Mucosa of gallbladder (tissue), 1 donor: Measurements from ENCODE around the gene SPSB4. TPM values are rescaled to one million over a fixed set of nuclear protein-coding genes. Genes with fewer than 3 reads are reported as not detected.
"Not testable (repeated sequence)": the region's sequence is repeated elsewhere in the genome, so short reads cannot be mapped to it uniquely, and the experiment has no call there.

ENCODE experiments used
- DNase-seq: peaks from one replicate; pipeline ENCODE4 v3.0.0-alpha.2; 2020; ENCODE audit warnings: low spot score
- total RNA-seq: library from RNA; stranded (reverse); gene quantifications from one replicate; pipeline ENCODE4 v1.2.1, GENCODE V29; 2021
- donor health status: DM: no; HTN: no; CAD: no.

Gene SPSB4
- total RNA-seq, result 0.29 TPM

DNA sequence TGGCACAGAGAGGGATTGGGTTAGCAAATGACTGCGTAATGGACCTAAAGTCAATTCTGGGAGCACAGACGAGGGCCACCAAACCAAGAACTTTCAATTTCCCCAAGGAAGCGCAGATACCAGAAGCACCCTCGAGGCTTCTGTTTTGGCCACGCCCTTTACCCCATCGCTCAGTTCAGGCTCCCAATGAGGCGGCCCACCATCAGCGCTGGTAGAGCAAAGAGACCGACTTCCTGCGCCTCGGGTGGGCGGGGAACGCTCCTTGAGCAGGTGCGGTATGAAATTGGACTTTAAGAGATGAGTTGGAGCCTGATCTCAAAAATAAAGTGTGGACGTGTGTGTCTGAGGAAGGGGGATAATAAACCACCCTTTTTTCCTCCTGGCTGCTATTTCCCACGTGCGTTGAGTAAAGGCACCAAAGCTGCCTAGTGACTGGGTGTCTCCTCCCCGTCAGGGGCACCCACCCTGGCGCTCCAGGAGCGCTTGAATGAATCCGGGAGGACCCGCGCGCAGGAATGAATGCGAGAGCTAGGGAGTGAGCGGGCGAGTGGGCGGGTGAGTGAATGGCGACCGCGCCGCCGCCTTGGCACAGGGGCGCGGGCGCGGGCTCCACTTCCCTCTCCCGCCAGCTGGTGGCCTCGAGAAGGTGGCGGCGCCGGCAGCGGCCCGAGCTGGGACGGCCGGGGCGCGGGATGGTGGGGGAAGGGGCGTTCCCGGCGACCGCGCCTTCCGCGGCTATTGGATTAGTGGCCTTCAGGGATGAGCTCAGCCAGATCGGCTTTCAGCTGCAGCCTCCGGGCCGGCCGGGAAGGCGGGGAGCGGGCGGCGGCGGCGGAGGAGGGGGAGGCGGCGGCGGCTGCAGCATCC is at the start of gene SPSB4:
TSS of gene SPSB4 (plus strand) at position 772 of the 867 bp plus-strand sequence. CDS start 14,758 bp downstream, outside the sequence.
- no peak for DNase-seq

- DNase-seq, result no peak
Observed at GRCh38 chr3:141006344-141006743, 44.8 kb upstream of the SPSB4 start.

DNA sequence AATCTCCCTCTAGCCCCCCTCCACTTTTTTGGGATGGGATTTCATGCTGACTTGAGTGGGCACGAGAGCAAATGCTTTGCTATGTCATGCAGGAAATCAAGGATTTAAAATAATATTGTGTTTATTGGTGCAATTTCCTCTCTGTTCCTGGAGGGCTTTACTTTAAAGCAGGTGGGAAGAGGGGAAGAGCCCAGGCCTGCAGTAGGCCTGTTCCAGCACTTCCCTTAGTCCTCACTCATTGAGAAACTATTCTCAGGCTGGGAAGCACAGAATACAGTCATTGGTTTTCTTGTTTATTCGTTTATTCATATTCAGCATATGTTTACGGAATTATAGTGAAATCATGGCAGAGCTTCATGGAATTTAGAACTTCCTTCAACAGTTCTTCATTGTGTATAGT is 41.7 kb upstream of the SPSB4 start:
- no peak for DNase-seq

DNA sequence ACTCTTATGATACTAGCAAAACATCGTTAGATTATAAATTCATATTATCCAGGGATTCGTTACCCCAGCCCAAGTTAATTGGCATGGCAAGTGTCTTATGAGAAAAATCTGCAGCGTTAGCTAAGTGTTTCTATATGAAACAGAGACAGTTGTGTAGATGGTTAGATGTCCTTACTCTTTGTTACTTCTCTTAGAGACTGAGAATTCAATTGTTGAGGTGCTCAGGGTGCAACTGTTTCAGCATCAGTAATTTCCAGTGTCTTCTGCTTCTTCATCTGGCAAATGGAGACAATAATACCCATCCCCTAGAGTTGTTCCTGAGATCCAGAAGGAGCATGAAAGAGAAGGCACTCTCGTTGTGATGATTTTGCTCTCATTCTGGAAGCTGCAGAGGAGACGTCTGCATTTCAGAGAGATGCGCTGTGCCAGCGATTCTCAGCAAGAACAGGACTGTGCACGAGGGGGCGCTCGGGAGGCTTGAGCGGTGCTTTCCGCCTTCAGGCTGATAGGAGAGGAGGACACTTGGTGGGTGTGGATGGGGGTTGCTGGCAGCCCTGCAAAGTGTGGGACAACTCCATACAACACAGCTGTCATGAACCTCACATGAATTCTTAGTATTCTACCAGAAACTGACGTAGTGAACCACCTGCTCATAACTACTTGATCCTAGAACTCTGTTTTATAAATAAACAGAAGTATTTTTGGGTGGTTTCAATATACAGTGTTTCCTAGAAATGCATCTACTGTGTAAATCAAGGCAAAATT is 39.7 kb upstream of the SPSB4 start:
- peak; percentile 74 for DNase-seq

GRCh38 chr3:141011997-141012262 is 39.2 kb upstream of the SPSB4 start:
- DNase-seq, result no peak

GRCh38 chr3:141012571-141012970 is 38.6 kb upstream of the SPSB4 start:
- DNase-seq, result no peak

GRCh38 chr3:141015481-141015880 is 35.7 kb upstream of the SPSB4 start:
- DNase-seq, result no peak

GRCh38 chr3:141017366-141018322 is 33.5 kb upstream of the SPSB4 start:
- not testable (repeated sequence) for DNase-seq

GRCh38 chr3:141019244-141019643 is 31.9 kb upstream of the SPSB4 start:
- no peak for DNase-seq

GRCh38 chr3:141020143-141020830 is 30.9 kb upstream of the SPSB4 start:
- no peak for DNase-seq

DNA sequence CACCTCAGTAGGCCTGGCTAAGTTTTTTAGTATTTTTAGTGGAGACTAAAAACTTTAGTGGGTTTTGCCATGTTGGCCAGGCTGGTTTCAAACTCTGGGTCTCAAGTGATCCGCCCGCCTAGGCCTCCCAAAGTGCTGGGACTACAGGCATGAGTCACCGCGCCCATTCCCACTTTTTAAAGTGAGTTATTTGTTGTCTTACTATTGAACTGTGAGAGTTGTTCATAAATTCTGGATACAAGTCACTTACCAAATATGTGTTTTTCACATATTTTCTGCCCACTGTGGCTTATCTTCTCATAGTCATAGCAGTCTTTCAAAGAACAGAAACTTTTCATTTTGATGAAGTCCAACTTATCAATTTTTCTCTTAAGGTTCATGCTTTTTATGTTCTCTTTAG is 29.9 kb upstream of the SPSB4 start:
- DNase-seq, result no peak

GRCh38 chr3:141030296-141030695 is 20.9 kb upstream of the SPSB4 start:
- DNase-seq, result no peak

DNA sequence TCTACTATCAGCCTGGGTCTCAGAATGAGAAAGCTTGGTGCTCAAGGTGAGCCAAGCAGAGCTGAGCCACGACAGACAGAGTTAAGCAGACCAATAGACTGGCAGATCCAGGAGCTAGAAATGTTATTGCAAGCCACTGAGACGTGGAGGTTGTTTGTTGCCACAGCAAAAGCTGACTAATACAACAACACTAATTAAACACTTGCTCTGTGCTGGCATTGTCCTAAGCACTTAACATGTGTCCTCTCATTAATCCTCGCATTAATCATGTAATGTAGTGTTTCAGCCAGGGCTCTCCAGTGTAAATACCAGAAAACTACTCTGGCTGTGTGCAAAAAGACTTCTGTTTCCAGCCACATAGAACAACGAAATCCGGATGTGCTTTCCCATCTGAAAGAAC is 11.6 kb upstream of the SPSB4 start:
- DNase-seq, result no peak

- no peak for DNase-seq
Observed at GRCh38 chr3:141044695-141045641, 6.2 kb upstream of the SPSB4 start.

GRCh38 chr3:141045849-141046248 is 5.3 kb upstream of the SPSB4 start:
- no peak for DNase-seq

- no peak for DNase-seq
Observed at GRCh38 chr3:141047168-141047567, 4.0 kb upstream of the SPSB4 start.

DNA sequence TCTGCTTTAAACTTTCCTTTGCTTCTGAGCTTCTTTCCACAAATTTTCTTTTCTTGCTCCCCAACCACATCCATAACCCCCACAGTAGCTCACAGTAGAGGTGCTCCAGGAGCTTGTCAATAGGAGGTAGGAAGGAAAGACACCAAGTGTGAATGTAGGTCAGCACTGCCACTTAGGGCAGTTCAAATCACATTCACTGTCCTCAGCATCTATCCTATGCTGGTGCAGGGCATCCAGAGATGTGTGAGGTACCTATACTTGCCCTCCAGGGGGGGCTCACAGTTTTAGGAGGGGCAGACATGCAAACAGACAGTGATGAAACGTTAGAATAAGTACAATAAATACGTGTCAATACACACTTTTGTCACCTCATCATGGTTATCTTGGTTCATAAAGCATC is 1.5 kb upstream of the SPSB4 start:
- DNase-seq, result no peak

DNA sequence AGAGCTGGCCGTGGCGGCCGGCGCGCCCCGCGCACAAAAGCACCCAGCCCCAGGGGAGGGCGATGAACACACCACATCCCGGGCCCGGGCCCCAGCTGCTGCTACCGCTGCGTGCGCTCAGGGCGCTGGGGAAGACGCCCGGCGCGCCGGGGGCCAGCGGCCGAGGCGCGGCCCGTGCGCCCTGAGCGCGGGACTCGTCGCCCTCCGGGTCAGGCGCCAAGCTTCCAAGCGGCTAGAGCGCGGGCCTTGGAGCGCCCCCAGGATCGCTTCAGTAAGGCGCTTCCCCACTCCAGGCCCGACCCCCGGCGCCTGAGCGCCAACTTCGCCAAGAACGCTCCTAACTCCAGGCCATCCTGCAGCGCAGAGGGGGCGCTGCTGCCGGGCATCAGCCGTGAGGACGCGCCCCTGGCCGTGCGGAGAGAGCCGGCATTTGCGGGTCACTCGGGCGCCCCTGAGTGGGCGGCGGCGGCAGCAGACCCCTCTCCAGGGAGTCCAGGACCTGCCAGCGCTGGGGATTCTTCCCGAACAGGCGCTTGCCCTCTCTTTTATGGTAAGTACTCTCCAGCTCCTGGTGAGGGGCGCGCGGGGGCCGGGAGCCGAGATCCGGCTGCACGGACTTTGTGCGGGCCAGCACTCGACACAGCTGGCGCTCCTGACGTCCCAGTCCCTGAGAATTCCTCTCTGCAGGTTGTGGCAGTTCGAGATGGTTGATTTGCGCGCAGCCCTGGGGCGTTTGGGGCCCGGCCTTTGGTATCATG is 475 bp downstream of the SPSB4 start:
- no peak for DNase-seq

DNA sequence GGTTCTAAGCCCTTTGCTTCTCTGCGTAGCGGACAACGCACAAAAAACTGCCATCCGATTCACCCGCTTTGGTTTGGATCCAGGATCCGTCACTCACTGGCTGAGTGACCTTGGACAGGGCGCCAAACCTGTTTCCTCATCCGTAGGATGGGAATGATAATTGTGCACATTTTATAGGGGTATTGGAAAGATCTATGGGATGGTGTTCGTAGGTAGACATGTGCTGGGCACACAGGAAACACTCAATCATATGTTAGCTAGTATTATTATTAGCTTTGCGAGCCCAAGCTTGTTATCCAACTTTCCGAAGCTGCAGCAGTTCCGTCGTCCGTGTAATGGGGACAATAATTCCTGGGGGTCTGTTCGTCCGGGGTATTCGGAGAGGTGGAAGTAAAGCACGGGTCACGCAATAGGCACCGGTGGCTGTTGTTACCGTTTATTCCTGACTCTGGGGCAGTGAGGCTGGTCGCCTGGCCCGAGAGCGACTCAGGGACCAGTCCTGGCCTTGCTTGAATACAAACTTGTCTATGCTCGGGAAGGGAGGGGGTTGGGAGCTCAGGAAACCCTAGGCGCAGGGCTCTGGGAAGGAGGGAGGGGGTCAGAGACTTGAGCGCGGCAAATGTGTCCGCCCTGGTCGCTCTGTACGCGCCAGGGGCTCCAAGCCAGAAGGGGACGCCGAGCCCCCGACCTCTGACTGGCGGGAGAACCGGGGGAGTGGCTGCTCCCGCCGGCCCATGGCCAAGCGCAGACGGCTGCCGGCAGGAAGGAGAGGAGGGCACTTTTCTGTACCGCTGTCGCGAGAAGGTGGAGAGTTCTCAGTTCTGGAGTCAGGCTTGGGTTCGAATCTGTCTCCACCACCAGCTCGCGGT is 1.3 kb downstream of the SPSB4 start:
- no peak for DNase-seq
